ENCODE results near the gene TMEM178A.

TMEM178A gene

GRCh38 chr2:39668576-39669080, 2.9 kb downstream of the TMEM178A start:
- DNase-seq (ENCODE audit: extremely low spot score, insufficient read length, low read depth) (no peak), FAIRE-seq (no peak)

GRCh38 chr2:39671604-39672003, 5.9 kb downstream of the TMEM178A start:
- FAIRE-seq (no peak), DNase-seq (ENCODE audit: extremely low spot score, insufficient read length, low read depth) (no peak)

DNA sequence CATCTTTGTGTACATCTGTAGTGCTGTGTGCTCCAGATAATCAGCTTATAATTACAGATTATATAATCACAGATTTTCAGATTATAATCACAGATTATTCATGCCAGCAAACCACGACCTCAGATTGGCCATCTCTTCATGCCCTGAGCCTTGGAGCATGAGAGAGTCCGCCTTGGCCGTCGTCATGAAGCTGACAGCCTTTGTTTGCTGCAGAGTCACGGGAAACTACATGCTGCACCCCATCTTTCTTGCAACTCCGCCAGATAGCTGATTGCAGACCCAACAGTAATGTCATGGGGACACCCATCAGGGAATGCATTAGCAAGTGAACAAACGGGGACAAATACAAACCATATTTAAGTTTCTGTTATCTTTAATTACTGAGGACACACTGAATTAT, 7.3 kb downstream of the TMEM178A start:
- no peak for FAIRE-seq
- DNase-seq (ENCODE audit: extremely low spot score, insufficient read length, low read depth), result no peak

GRCh38 chr2:39676342-39676741, 10.6 kb downstream of the TMEM178A start:
- no peak for DNase-seq (ENCODE audit: extremely low spot score, insufficient read length, low read depth)
- no peak for FAIRE-seq

- no peak for FAIRE-seq
- no peak for DNase-seq (ENCODE audit: extremely low spot score, insufficient read length, low read depth)
Measured at GRCh38 chr2:39678170-39678569, 12.5 kb downstream of the TMEM178A start.

GRCh38 chr2:39679805-39680204, 14.1 kb downstream of the TMEM178A start:
- FAIRE-seq (no peak), DNase-seq (ENCODE audit: extremely low spot score, insufficient read length, low read depth) (no peak)

DNA sequence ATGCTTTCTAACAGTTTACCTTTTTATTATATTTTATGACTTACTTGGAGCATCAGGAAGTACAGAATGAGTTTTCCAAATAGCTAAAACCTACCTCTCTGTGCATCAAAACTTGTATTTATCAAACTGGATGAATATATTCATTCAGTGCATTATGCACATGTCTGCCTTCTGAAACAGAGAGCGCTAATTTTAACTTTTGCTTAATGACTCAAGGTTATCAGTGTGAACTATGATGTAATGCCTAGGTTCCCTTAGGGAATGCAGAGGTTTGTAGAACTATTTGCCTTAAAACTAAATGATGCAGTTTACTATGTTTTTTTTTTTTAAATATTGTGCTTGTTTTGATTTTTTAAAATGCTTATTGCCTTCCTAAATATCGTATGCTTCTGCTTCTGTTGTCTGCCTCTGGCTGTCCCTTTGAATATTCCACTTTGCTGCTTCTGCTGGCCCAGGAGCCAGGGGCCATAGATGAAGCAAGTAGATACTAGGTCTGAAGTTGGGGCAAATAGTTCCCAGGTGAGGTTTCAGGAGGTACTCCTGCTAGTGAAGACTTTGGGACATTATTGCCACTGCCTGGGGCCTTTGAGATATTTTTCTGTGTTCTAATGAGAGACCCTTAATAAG, 16.5 kb downstream of the TMEM178A start:
- no peak for DNase-seq (ENCODE audit: extremely low spot score, insufficient read length, low read depth)
- no peak for FAIRE-seq

GRCh38 chr2:39683022-39683699, 17.4 kb downstream of the TMEM178A start:
- FAIRE-seq (no peak), DNase-seq (ENCODE audit: extremely low spot score, insufficient read length, low read depth) (no peak)

DNA sequence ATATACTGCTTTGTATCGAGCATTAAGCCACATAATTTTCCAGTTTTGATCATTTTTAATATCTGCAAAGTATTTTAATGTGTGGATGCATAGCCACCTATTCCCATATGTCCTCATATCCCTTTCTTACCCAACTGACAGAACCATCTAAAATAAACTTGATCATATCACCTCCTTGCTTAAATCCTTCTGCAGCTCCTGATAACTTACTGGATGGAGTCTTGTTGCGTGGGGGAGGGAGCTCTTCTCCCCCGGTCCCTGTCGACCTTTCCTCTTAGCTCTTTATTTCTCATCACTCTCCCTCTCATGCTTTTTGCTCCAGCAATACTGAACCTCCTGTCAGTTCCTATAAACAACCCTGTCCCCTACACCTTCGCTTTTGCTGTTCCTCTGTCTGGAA, 18.7 kb downstream of the TMEM178A start:
- FAIRE-seq, result no peak
- DNase-seq (ENCODE audit: extremely low spot score, insufficient read length, low read depth), result no peak

GRCh38 chr2:39685126-39685525, 19.4 kb downstream of the TMEM178A start:
- FAIRE-seq (no peak), DNase-seq (ENCODE audit: extremely low spot score, insufficient read length, low read depth) (no peak)

DNA sequence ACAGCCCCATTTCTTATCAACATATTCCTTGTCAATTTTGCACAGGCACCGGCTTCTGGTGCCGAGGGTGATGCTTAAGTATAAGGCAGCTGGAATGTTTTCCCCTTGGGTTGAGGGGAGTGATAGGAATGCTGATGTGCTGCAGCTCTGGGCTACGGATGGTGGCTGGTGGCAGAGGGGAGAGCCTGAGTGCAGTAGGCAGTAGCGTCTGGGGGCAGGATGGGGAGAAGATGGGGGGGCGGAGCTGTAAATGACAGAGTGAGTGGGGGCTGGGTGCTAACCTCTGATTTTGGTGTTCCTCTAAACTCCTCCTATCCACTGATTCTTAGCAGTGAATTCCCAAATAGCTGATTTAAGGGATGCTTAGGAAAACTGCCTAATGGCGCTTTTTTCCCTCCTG, 20.7 kb downstream of the TMEM178A start:
- no peak for FAIRE-seq
- DNase-seq (ENCODE audit: extremely low spot score, insufficient read length, low read depth), result no peak

- FAIRE-seq, result no peak
- DNase-seq (ENCODE audit: extremely low spot score, insufficient read length, low read depth), result no peak
Measured at GRCh38 chr2:39688181-39688580, 22.5 kb downstream of the TMEM178A start.

GRCh38 chr2:39689272-39689841, 23.6 kb downstream of the TMEM178A start:
- FAIRE-seq, result no peak
- no peak for DNase-seq (ENCODE audit: extremely low spot score, insufficient read length, low read depth)

- FAIRE-seq, result no peak
- DNase-seq (ENCODE audit: extremely low spot score, insufficient read length, low read depth), result no peak
Measured at GRCh38 chr2:39689876-39690275, 24.2 kb downstream of the TMEM178A start.

DNA sequence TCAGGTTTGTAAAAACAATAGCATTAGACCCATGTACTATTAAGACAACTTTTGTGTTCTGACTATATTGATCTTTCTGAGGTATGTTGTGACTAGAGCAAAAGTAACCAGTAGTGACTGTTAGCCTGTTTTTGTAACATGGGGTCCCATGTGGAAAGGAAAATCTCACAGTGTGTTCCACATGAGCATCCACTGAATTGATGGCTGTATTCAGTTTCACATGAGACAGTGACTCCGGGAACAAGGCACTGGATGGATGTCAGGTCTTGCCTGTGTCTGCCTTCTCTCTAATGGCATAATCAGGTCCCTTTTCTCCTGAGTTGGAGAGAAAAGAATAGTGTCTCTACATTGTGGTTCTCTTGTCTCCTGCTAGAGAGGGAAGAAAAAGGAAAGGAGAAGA, 27.5 kb downstream of the TMEM178A start:
- FAIRE-seq (no peak), DNase-seq (ENCODE audit: extremely low spot score, insufficient read length, low read depth) (no peak)

DNA sequence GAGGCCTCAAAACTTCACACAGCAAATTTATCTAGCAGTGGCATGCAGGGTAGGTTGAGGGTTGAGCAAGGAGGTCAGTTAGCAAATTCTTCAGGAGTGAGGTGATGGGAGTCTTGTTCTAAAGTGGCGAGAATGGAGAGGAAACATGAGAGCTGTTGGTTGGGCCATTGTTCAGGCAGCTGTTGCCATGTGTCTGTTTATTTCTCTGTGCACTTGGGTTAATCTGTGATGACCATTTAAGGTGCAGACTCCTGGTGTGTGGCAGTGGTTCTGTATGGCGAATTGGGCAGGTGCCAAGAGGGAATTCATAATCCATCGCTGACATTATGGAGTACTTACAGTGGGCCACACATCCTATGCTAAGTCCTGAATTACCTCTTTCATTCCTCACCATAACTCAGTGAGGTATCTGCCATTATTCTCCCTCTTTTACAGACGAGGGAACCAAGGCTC, 30.4 kb downstream of the TMEM178A start:
- FAIRE-seq (no peak), DNase-seq (ENCODE audit: extremely low spot score, insufficient read length, low read depth) (no peak)

DNA sequence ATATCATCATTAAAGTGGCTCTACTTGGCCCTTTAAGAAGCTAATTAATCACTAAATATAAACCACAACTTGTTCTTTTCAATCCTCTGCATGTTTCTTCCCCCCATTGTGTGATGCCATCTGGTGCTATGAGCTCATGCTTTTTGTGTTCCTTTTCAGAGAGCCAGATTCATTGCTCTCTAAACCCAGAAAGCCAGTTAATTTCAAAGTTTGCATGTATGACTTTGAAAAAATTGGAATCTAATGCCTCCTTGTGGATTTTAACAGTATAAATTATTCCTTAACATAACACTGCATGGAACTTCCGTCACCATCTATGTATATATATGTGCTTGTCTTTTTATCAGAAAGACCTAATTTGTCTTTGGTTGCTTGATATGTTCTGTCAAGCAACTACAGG, 31.1 kb downstream of the TMEM178A start:
- DNase-seq (ENCODE audit: extremely low spot score, insufficient read length, low read depth) (no peak), FAIRE-seq (no peak)

GRCh38 chr2:39697454-39697853, 31.7 kb downstream of the TMEM178A start:
- no peak for DNase-seq (ENCODE audit: extremely low spot score, insufficient read length, low read depth)
- FAIRE-seq, result no peak

- no peak for DNase-seq (ENCODE audit: extremely low spot score, insufficient read length, low read depth)
- FAIRE-seq, result no peak
Measured at GRCh38 chr2:39701137-39701536, 35.4 kb downstream of the TMEM178A start.

DNA sequence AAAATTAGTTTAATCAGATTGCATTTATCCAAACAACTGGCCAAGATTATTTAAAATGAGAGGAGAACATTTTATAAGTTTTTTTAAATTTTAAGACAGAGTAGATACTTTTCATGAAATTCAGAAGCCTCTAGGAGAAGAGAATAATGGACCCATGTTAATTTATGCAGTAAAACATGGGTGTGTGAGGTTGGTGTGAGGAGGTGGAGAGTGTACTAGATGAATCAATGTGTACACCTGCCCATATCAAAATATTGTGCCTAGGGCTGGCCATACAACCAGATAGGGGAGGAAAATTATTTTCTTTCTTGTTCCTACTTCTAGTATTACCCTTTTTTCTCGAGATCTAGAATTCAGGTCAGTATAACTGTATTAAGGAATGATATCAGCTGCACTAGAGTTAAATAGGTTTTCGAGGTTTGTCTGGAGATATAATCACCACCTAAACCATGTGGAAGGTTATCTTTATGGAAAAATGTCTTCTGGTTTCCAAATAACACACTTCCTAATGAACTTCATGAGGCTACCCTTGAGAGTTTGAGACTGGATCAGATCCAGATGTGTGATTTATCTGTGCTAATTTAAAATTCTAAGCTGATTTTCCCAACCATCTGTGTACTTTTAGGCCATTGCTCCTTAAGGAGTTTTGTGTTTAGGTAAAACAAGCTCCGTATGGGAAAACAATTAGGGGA, 37.6 kb downstream of the TMEM178A start:
- no peak for DNase-seq (ENCODE audit: extremely low spot score, insufficient read length, low read depth)
- FAIRE-seq, result no peak

DNA sequence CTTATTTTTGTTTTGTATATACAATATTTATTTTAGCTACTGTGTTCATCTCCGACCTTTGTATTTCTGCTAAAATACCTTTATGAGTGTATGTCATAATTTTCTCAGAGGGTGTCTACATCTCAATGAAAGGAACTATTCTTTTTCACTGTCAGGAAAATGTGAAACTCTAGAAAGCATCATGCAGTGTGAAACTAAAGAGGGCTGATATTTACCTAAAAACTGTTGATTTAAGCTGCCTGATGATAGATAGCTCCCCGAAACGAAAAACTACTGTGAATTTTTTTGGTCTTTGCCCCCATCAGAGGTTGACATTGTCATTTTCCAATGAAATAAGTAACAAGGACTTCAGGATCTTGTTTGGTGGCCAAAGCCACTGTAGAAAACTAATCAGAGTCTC, 38.8 kb downstream of the TMEM178A start:
- no peak for DNase-seq (ENCODE audit: extremely low spot score, insufficient read length, low read depth)
- no peak for FAIRE-seq
